Activated naive CD4-positive, alpha-beta T cell treated with Interleukin-2 at 50 U/mL for 16 hours (primary cell): Measurements from ENCODE around the gene MRFAP1L1.

Experiments used
- DNase-seq: peaks from one replicate; pipeline ENCODE4 v3.0.0-alpha.2; 2020

Gene MRFAP1L1

GRCh38 chr4:6715704-6716017 is 6.0 kb upstream of the MRFAP1L1 start:
- DNase-seq = no peak

GRCh38 chr4:6714954-6715353 is 5.3 kb upstream of the MRFAP1L1 start:
- DNase-seq = no peak

- DNase-seq = no peak
Observed at GRCh38 chr4:6710996-6711395, 1.3 kb upstream of the MRFAP1L1 start.

GRCh38 chr4:6710282-6710681 is 617 bp upstream of the MRFAP1L1 start:
- no peak for DNase-seq

GRCh38 chr4:6706173-6706572 is 3.5 kb downstream of the MRFAP1L1 start:
- DNase-seq = no peak

GRCh38 chr4:6705646-6706045 is 4.0 kb downstream of the MRFAP1L1 start:
- no peak for DNase-seq

- DNase-seq = no peak
Observed at GRCh38 chr4:6703786-6704185, 5.9 kb downstream of the MRFAP1L1 start.

- no peak for DNase-seq
Observed at GRCh38 chr4:6702761-6703160, 6.9 kb downstream of the MRFAP1L1 start.

GRCh38 chr4:6701371-6701770 is 8.3 kb downstream of the MRFAP1L1 start:
- DNase-seq = peak; percentile 45

- DNase-seq = no peak
Observed at GRCh38 chr4:6699903-6700302, 9.8 kb downstream of the MRFAP1L1 start.

GRCh38 chr4:6699388-6699787 is 10.3 kb downstream of the MRFAP1L1 start:
- DNase-seq = no peak

GRCh38 chr4:6697131-6697530 is 12.5 kb downstream of the MRFAP1L1 start:
- no peak for DNase-seq

GRCh38 chr4:6696611-6697010 is 13.1 kb downstream of the MRFAP1L1 start:
- DNase-seq = no peak

- peak; percentile 54 for DNase-seq
Observed at GRCh38 chr4:6695660-6696610, 13.7 kb downstream of the MRFAP1L1 start.

GRCh38 chr4:6694177-6694901 is 15.3 kb downstream of the MRFAP1L1 start:
- DNase-seq = no peak

- no peak for DNase-seq
Observed at GRCh38 chr4:6693231-6694176, 16.2 kb downstream of the MRFAP1L1 start, which contains the start of gene S100P. Gene S100P, plus strand, starts transcription at chr4:6693878. Its CDS starts 55 bp downstream, at chr4:6693933.

- no peak for DNase-seq
Observed at GRCh38 chr4:6692806-6693205, 16.9 kb downstream of the MRFAP1L1 start.

- DNase-seq = no peak
Observed at GRCh38 chr4:6692379-6692778, 17.3 kb downstream of the MRFAP1L1 start.

- no peak for DNase-seq
Observed at GRCh38 chr4:6689506-6689960, 20.1 kb downstream of the MRFAP1L1 start.

GRCh38 chr4:6688879-6689505 is 20.7 kb downstream of the MRFAP1L1 start:
- DNase-seq = peak; percentile 82

- DNase-seq = no peak
Observed at GRCh38 chr4:6687947-6688878, 21.5 kb downstream of the MRFAP1L1 start.
